ENCODE results near the gene SUSD4.

The SUSD4 gene

GRCh38 chr1:223328566-223328965 is 35.4 kb downstream of the SUSD4 start:
- DNase-seq, result no peak

GRCh38 chr1:223326776-223327175 is 37.2 kb downstream of the SUSD4 start:
- DNase-seq, result no peak

- no peak for DNase-seq
Observed at GRCh38 chr1:223323491-223324484, 40.2 kb downstream of the SUSD4 start.

- DNase-seq, result no peak
Observed at GRCh38 chr1:223322868-223323267, 41.1 kb downstream of the SUSD4 start.

GRCh38 chr1:223320959-223321358 is 43.0 kb downstream of the SUSD4 start:
- no peak for DNase-seq

GRCh38 chr1:223319905-223320580 is 43.9 kb downstream of the SUSD4 start:
- no peak for DNase-seq

- no peak for DNase-seq
Observed at GRCh38 chr1:223319398-223319797, 44.6 kb downstream of the SUSD4 start.

- DNase-seq, result no peak
Observed at GRCh38 chr1:223316082-223316481, 47.9 kb downstream of the SUSD4 start.

- DNase-seq, result no peak
Observed at GRCh38 chr1:223315665-223316064, 48.3 kb downstream of the SUSD4 start.

- no peak for DNase-seq
Observed at GRCh38 chr1:223313415-223313754, 50.6 kb downstream of the SUSD4 start.

GRCh38 chr1:223312705-223313414 is 51.1 kb downstream of the SUSD4 start:
- no peak for DNase-seq

GRCh38 chr1:223312273-223312672 is 51.7 kb downstream of the SUSD4 start:
- no peak for DNase-seq

GRCh38 chr1:223311826-223312225 is 52.1 kb downstream of the SUSD4 start:
- no peak for DNase-seq

GRCh38 chr1:223308136-223308535 is 55.8 kb downstream of the SUSD4 start:
- no peak for DNase-seq

GRCh38 chr1:223307544-223307943 is 56.4 kb downstream of the SUSD4 start:
- DNase-seq, result no peak

GRCh38 chr1:223304931-223305330 is 59.0 kb downstream of the SUSD4 start:
- no peak for DNase-seq

GRCh38 chr1:223301371-223301770 is 62.6 kb downstream of the SUSD4 start:
- no peak for DNase-seq

- no peak for DNase-seq
Observed at GRCh38 chr1:223299553-223299952, 64.4 kb downstream of the SUSD4 start.

- no peak for DNase-seq
Observed at GRCh38 chr1:223298701-223299100, 65.3 kb downstream of the SUSD4 start.

- DNase-seq, result no peak
Observed at GRCh38 chr1:223297800-223298199, 66.2 kb downstream of the SUSD4 start.

GRCh38 chr1:223291796-223292195 is 72.2 kb downstream of the SUSD4 start:
- no peak for DNase-seq

GRCh38 chr1:223290397-223290796 is 73.6 kb downstream of the SUSD4 start:
- DNase-seq, result no peak

- no peak for DNase-seq
Observed at GRCh38 chr1:223289621-223290020, 74.4 kb downstream of the SUSD4 start.

GRCh38 chr1:223288826-223289225 is 75.2 kb downstream of the SUSD4 start:
- DNase-seq, result no peak
